Adipose tissue (tissue), 3 donors: ENCODE measurements around the gene TMIGD3. TPM values are rescaled to one million over a fixed set of nuclear protein-coding genes. Genes with fewer than 3 reads are reported as not detected.

Source experiments
- H3K27ac ChIP-seq: one replicate; pipeline ENCODE4 v1.5.1; 2013; ENCODE audit warnings: low read depth, low read length
- WGBS, 3 donors: extraction: QIAGEN DNeasy Blood & Tissue Kit; methylation state at CpG; one replicate each; pipeline ENCODE4 v1.1.7; 2013; 5-methylcytosine and 5-hydroxymethylcytosine counted together
- polyA plus RNA-seq, 3 donors: library from polyadenylated mRNA; stranded (reverse); fragments of 200-250 nt; gene quantifications; one replicate each; pipeline ENCODE4 v1.2.3, GENCODE V29; 2013
- donor health status: healthy with polysubstance abuse.
- donor health status: Bipolar disorder and iron deficiency.
- donor health status: healthy.

TMIGD3 gene
- polyA plus RNA-seq, 3 donors, result 0.49 to 11.2 (median 2.8) TPM

GRCh38 chr1:111461765-111462164 lies 41.7 kb downstream of the TMIGD3 start:
- 95 to 97% (median 95%) methylated on average over 6 of the region's 6 CpGs for WGBS, 3 donors
- no peak overlapping the region for H3K27ac ChIP-seq

- 91 to 96% (median 95%) methylated on average over 3 of the region's 3 CpGs for WGBS, 3 donors
These were observed 47.8 kb downstream of the TMIGD3 start for GRCh38 chr1:111455642-111456031.

GRCh38 chr1:111454859-111455641 lies 48.4 kb downstream of the TMIGD3 start:
- H3K27ac ChIP-seq, result no peak overlapping the region
- 71 to 72% (median 72%) methylated on average over 5 of the region's 5 CpGs for WGBS, 3 donors

More at GRCh38 chr1:111455642-111456031, 47.8 kb downstream of the TMIGD3 start:
- H3K27ac ChIP-seq, result no peak overlapping the region

- 86 to 97% (median 90%) methylated on average over 3 of the region's 3 CpGs for WGBS, 3 donors
- H3K27ac ChIP-seq, result no peak overlapping the region
These were observed 49.7 kb downstream of the TMIGD3 start for GRCh38 chr1:111453706-111454105.

GRCh38 chr1:111452581-111452980 lies 50.9 kb downstream of the TMIGD3 start:
- WGBS, 3 donors, result 73 to 79% (median 75%) methylated on average over 3 of the region's 3 CpGs
- H3K27ac ChIP-seq, result no peak overlapping the region

DNA sequence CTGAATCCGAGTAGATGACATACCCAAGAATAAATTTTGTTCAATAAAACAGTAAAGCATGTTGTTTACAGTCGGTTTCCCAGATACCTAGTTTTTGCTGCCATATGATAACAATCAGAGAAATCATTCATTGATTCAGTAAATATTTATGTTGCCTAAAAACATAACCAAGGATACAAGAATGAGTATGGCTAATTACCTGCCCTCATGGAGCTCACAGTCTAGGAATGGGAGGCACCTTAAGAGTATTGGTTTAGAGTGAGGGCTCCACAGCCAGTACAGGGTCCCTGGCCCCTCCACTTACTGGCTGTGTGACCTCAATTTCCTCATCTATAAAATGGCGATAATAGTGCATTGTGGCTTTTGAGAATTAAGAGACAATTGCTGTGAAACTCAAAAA lies 53.2 kb downstream of the TMIGD3 start:
- no peak overlapping the region for H3K27ac ChIP-seq
- WGBS, 3 donors, result 38 to 51% (median 45%) methylated on average over 3 of the region's 3 CpGs

- H3K27ac ChIP-seq, result no peak overlapping the region
- 0 to 1% (median 1%) methylated on average over 8 of the region's 8 CpGs for WGBS, 3 donors
These were observed 53.8 kb downstream of the TMIGD3 start for GRCh38 chr1:111449703-111450017.

- whole genome bisulfite sequencing, 3 donors, result 0% methylated on average over 47 to 54 of the region's 54 CpGs
- H3K27ac ChIP-seq, result no peak within 1 kb of the TSS
These were observed 54.3 kb downstream of the TMIGD3 start, which contains the start of the genes ATP5PB and WDR77 for GRCh38 chr1:111448918-111449702. ATP5PB (plus strand) TSS chr1:111449464; CDS start chr1:111449542, 78 bp downstream. WDR77 (minus strand) TSS chr1:111449256; CDS start chr1:111449169, 87 bp downstream.

- WGBS, 3 donors, result 1% methylated on average over 25 of the region's 25 CpGs
- no peak overlapping the region for H3K27ac ChIP-seq
These were observed 54.9 kb downstream of the TMIGD3 start for GRCh38 chr1:111448482-111448917.

DNA sequence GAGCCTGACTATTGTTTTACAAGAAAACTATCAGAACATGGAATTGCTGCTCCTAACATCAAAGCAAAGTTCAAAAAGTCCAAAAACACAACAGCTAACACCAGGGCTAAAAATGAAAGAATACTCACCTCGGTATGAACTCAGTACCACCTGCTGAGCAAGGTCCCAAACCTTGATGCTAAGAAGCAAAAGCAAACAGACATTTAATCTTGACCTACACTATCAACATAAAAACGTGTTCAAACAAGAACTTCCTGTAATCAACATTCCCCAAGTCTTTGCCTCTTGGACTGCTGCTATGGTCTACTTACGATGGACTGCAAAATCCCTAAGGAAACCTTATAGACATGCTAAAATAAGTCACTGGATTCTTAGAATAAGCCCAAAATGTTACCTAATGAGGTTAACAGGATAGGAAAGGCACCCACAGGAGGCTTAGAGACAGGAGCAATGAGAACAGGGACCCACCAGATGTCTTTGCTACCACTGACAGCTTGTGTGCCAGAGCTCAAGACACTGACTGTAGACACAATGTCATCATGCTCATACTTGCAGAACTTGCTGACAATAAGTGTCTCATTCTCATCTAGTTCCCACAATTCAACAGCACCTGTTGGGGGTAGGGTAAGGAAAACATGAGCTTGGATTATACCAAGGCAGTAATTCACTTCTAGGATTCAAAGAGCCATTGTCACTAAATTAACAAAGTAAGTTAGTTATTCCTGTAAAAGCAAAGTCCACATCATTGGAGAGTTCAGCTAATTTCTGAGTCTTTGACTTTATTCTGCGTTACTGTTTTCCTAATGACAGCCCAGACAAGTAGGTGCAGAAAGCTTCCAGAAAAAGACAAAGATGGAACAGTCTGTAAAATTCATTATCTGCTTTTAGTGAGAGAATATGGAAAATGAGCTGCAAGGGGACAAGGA lies 56.2 kb downstream of the TMIGD3 start:
- H3K27ac ChIP-seq, result no peak overlapping the region
- WGBS, 3 donors, result 36 to 71% (median 65%) methylated on average over 4 of the region's 4 CpGs

- H3K27ac ChIP-seq, result no peak overlapping the region
- WGBS, 3 donors, result 49 to 94% (median 82%) methylated on average over 4 of the region's 4 CpGs
These were observed 56.9 kb downstream of the TMIGD3 start for GRCh38 chr1:111446546-111446945.

DNA sequence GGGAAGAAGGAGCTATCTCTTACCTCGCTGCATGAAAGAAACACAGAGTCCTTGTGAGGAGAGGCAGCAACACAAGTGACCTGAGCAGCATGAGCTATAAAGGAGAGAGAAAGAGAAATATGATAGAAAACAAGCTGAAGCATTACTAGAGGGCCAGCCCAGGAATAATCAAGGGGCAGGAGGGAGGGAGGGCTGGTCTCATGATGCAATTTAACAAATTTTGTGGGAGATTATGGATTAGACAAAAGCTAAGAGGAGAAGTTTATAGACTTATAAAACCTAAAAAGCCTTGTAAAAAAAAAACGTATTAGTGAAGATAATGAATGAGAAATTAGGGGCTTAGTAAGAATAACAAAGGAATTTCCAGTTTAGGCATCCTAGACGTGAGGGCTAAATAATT lies 59.4 kb downstream of the TMIGD3 start:
- WGBS, 3 donors, result 70 to 90% (median 76%) methylated on average over 3 of the region's 3 CpGs
- H3K27ac ChIP-seq, result no peak overlapping the region

DNA sequence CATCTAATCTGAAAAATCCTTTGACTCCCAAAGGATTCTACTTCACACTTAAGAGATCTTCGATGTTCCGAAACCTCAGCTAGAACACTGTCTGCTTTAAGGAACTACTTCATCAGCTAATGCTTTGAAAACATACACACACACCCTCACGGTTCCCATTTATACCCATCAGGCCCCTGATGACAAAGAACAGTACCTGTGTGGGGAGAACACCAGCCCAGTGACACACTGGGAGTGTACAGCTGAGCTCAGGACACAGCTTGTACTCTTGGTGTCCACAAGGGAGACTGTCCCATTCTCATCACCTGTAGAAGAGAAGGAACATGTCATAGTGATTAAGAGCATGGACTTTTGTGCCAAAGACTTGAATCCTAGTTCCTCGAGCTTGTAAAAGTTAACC lies 61.0 kb downstream of the TMIGD3 start:
- WGBS, 3 donors, result 82 to 84% (median 84%) methylated on average over 4 of the region's 4 CpGs
- H3K27ac ChIP-seq, result no peak overlapping the region

- WGBS, 3 donors, result 66 to 69% (median 68%) methylated on average over 9 of the region's 9 CpGs
- no peak overlapping the region for H3K27ac ChIP-seq
These were observed 61.8 kb downstream of the TMIGD3 start for GRCh38 chr1:111441573-111442192.

- H3K27ac ChIP-seq, result no peak overlapping the region
- 65 to 92% (median 66%) methylated on average over 3 of the region's 3 CpGs for WGBS, 3 donors
These were observed 63.7 kb downstream of the TMIGD3 start for GRCh38 chr1:111439461-111440351.

DNA sequence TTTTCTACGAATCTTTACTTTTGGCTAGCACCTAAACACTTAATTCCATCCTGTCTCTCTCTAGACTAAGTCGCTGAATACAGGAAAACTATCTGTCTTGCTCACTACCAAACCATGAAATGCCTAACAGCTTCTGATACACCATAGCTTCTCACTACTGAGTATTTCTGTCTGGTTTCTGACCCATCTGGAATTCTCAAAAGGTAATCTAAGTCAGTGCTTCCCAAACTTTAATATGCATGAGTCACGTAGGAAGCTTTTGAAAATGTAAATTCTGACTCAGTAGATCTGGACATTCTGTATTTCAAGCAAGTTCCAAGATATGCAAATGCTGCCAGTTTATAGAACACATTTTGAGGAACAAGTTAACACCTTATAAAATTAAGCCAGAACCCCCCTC lies 66.7 kb downstream of the TMIGD3 start:
- H3K27ac ChIP-seq, result no peak overlapping the region
- WGBS, 3 donors, result 74 to 90% (median 74%) methylated on average over 3 of the region's 3 CpGs
